ENCODE data around the gene TOPORS. TPM values are rescaled to one million over a fixed set of nuclear protein-coding genes. Genes with fewer than 3 reads are reported as not detected.
"Not testable (repeated sequence)": the region's sequence is repeated elsewhere in the genome, so short reads cannot be mapped to it uniquely, and the experiment has no call there.

TOPORS gene
- polyA plus RNA-seq, 2 donors, result 5.7 to 6.5 TPM

DNA sequence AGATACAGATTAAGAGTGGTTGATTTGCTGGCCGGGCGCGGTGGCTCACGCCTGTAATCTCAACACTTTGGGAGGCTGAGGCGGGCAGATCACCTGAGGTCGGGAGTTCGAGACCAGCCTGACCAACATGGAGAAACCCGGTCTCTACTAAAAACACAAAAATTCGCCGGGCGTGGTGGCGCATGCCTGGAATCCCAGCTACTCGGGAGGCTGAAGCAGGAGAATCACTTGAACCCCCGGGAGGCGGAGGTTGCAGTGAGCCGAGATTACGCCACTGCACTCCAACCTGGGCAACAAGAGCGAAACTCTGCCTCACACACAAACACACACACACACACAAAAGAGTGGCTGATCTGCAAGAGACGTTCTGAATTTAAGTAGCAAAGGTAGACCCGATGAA, 4.2 kb downstream of the TOPORS start:
- not testable (repeated sequence) for H3K36me3 ChIP-seq (ENCODE audit: control insufficient read depth in 2 of 2, insufficient read depth in 2 of 2, low read length in 1 of 2); H3K4me3 ChIP-seq (ENCODE audit: low read depth in 1 of 2, low read length in 2 of 2); H3K9me3 ChIP-seq (ENCODE audit: control insufficient read depth in 2 of 2, insufficient read depth in 1 of 2, low read depth in 1 of 2, low read length in 1 of 2); H3K4me1 ChIP-seq (ENCODE audit: control insufficient read depth in 2 of 2, insufficient read depth in 2 of 2, low read length in 1 of 2); H3K27me3 ChIP-seq (ENCODE audit: control insufficient read depth in 1 of 2, insufficient read depth in 2 of 2, low read length in 2 of 2); H3K27ac ChIP-seq (ENCODE audit: low read depth in 2 of 2, low read length in 1 of 2)
- 97 to 99% methylated on average over 20 of the region's 20 CpGs for WGBS, 2 donors

DNA sequence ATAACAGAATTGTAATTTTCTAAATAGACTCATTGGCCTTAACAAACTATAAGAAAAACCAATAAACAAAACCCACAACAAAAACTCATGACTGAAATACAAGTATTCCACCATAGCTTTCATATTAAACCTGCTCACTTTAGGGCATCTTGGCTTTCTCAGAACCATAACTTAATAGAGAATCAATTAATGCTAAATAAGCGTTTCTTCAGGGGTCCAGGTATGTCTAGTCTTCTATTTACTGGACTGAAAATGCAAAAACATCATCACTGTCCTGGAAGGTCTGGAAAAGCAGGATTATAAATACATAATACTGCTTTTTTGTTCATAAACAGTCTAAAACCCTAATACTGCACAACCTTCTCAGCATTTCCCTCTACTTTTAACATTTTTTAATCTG, 6.5 kb downstream of the TOPORS start:
- WGBS, 2 donors, result 89 to 95% methylated on average over 1 of the region's 1 CpG
- Histone ChIP-seq H3K4me3 (ENCODE audit: low read depth in 1 of 2, low read length in 2 of 2) (no peak overlapping the region), H3K27ac (ENCODE audit: low read depth in 2 of 2, low read length in 1 of 2) (no peak overlapping the region), H3K4me1 (ENCODE audit: control insufficient read depth in 2 of 2, insufficient read depth in 2 of 2, low read length in 1 of 2) (no peaks in the 10 kb centered on the region), H3K36me3 (ENCODE audit: control insufficient read depth in 2 of 2, insufficient read depth in 2 of 2, low read length in 1 of 2) (peaks cover 0 to 3% of the 10 kb centered on the region in 2 donors), H3K27me3 (ENCODE audit: control insufficient read depth in 1 of 2, insufficient read depth in 2 of 2, low read length in 2 of 2) (no peaks in the 10 kb centered on the region), H3K9me3 (ENCODE audit: control insufficient read depth in 2 of 2, insufficient read depth in 1 of 2, low read depth in 1 of 2, low read length in 1 of 2) (no peaks in the 10 kb centered on the region)

DNA sequence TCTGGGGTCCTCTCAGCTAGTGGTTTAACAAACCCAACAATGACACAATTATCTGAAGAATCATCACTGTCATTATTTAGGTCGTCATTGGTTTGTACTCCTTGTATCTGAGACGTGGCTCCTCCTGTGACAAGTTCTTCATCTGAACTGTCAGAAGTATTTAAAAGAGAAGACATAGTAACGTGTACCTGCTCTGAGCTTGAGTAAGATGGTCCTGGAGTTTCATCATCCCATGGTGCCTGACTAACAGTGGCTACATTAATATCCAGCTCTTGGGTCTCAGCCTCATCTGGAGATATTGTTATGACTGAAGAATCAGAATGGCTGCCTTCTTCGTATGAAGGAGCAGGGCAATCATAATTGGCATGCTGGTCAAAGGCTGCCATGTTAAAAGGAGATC, 9.3 kb downstream of the TOPORS start:
- H3K36me3 ChIP-seq (ENCODE audit: control insufficient read depth in 2 of 2, insufficient read depth in 2 of 2, low read length in 1 of 2), result peaks cover 0 to 3% of the 10 kb centered on the region in 2 donors

DNA sequence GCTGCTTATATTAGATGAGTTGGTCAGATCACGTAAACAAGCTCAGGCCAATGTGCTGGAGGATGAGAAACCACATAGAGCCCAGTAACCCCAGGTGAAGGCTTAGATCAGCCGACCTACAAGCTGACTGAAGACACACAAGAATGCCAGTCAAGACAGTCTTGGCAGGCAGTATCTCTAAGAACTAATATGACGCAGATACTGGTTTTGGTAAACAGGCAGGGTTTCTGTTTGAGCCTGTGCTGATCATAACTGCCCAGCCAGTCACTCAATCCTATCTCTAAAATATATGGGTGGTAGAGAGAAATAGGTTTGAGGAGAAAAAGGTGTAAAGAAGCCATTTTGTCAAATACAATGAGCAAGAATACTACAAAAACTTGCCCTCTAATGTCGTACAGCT, 18.6 kb downstream of the TOPORS start:
- H3K27ac ChIP-seq (ENCODE audit: low read depth in 2 of 2, low read length in 1 of 2), result no peak overlapping the region
- no peaks in the 10 kb centered on the region for H3K36me3 ChIP-seq (ENCODE audit: control insufficient read depth in 2 of 2, insufficient read depth in 2 of 2, low read length in 1 of 2)
- no peaks in the 10 kb centered on the region for H3K9me3 ChIP-seq (ENCODE audit: control insufficient read depth in 2 of 2, insufficient read depth in 1 of 2, low read depth in 1 of 2, low read length in 1 of 2)
- 95 to 96% methylated on average over 4 of the region's 4 CpGs for WGBS, 2 donors
- no peaks in the 10 kb centered on the region for H3K27me3 ChIP-seq (ENCODE audit: control insufficient read depth in 1 of 2, insufficient read depth in 2 of 2, low read length in 2 of 2)
- H3K4me1 ChIP-seq (ENCODE audit: control insufficient read depth in 2 of 2, insufficient read depth in 2 of 2, low read length in 1 of 2), result no peaks in the 10 kb centered on the region
- H3K4me3 ChIP-seq (ENCODE audit: low read depth in 1 of 2, low read length in 2 of 2), result no peak overlapping the region

More for the DNA sequence above, 9.3 kb downstream of the TOPORS start:
- Histone ChIP-seq H3K4me1 (ENCODE audit: control insufficient read depth in 2 of 2, insufficient read depth in 2 of 2, low read length in 1 of 2) (no peaks in the 10 kb centered on the region), H3K4me3 (ENCODE audit: low read depth in 1 of 2, low read length in 2 of 2) (no peak overlapping the region), H3K27ac (ENCODE audit: low read depth in 2 of 2, low read length in 1 of 2) (no peak overlapping the region), H3K9me3 (ENCODE audit: control insufficient read depth in 2 of 2, insufficient read depth in 1 of 2, low read depth in 1 of 2, low read length in 1 of 2) (no peaks in the 10 kb centered on the region), H3K27me3 (ENCODE audit: control insufficient read depth in 1 of 2, insufficient read depth in 2 of 2, low read length in 2 of 2) (no peaks in the 10 kb centered on the region)
- WGBS, 2 donors, result 92 to 95% methylated on average over 4 of the region's 4 CpGs

DNA sequence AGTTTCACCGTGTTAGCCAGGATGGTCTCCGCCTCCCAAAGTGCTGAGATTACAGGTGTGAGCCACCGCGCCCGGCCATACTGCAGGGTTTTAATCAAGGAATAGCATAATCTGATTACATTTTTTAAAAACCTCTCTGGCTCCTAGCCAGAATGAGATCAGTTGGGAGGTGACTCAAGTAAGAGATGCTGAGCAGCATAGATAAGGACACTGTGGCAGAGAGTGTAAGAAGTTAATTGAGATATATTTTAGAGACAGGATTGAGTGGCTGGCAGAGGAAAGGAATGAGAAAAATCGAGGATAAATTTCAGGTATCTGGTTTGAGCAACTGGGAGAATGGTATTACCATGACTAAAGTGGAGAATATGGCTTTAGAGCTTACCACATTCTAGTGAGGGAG, 19.1 kb downstream of the TOPORS start:
- 96 to 97% methylated on average over 6 of the region's 6 CpGs for WGBS, 2 donors
- H3K27ac ChIP-seq (ENCODE audit: low read depth in 2 of 2, low read length in 1 of 2), result no peak overlapping the region
- no peaks in the 10 kb centered on the region for H3K9me3 ChIP-seq (ENCODE audit: control insufficient read depth in 2 of 2, insufficient read depth in 1 of 2, low read depth in 1 of 2, low read length in 1 of 2)
- H3K27me3 ChIP-seq (ENCODE audit: control insufficient read depth in 1 of 2, insufficient read depth in 2 of 2, low read length in 2 of 2), result no peaks in the 10 kb centered on the region
- H3K4me1 ChIP-seq (ENCODE audit: control insufficient read depth in 2 of 2, insufficient read depth in 2 of 2, low read length in 1 of 2), result no peaks in the 10 kb centered on the region
- H3K4me3 ChIP-seq (ENCODE audit: low read depth in 1 of 2, low read length in 2 of 2), result no peak overlapping the region
- H3K36me3 ChIP-seq (ENCODE audit: control insufficient read depth in 2 of 2, insufficient read depth in 2 of 2, low read length in 1 of 2), result no peaks in the 10 kb centered on the region

DNA sequence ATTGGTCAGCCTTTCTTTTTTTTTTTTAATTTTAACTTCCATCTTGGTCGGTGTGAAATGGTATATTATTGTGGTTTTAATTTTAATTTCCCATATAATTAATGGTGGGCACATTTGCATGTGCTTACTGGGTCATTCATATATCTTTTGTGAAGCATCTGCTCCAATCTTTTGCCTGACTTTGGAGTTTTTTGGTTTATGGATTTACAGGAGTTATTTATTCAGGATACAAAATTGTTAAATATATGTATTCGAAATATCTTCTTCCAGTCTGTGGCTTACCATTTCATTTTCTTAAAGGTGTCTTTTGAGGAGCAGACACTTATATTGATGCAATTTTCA, 25.7 kb downstream of the TOPORS start:
- WGBS, 2 donors, result 10 to 15% methylated on average over 2 of the region's 2 CpGs
- Histone ChIP-seq H3K36me3 (ENCODE audit: control insufficient read depth in 2 of 2, insufficient read depth in 2 of 2, low read length in 1 of 2) (no peaks in the 10 kb centered on the region), H3K9me3 (ENCODE audit: control insufficient read depth in 2 of 2, insufficient read depth in 1 of 2, low read depth in 1 of 2, low read length in 1 of 2) (no peaks in the 10 kb centered on the region), H3K4me3 (ENCODE audit: low read depth in 1 of 2, low read length in 2 of 2) (peak overlapping the region; percentile 59 to 92), H3K27me3 (ENCODE audit: control insufficient read depth in 1 of 2, insufficient read depth in 2 of 2, low read length in 2 of 2) (no peaks in the 10 kb centered on the region), H3K4me1 (ENCODE audit: control insufficient read depth in 2 of 2, insufficient read depth in 2 of 2, low read length in 1 of 2) (peaks cover 0 to 3% of the 10 kb centered on the region in 2 donors), H3K27ac (ENCODE audit: low read depth in 2 of 2, low read length in 1 of 2) (peak overlapping the region; percentile 69 to 95)

DNA sequence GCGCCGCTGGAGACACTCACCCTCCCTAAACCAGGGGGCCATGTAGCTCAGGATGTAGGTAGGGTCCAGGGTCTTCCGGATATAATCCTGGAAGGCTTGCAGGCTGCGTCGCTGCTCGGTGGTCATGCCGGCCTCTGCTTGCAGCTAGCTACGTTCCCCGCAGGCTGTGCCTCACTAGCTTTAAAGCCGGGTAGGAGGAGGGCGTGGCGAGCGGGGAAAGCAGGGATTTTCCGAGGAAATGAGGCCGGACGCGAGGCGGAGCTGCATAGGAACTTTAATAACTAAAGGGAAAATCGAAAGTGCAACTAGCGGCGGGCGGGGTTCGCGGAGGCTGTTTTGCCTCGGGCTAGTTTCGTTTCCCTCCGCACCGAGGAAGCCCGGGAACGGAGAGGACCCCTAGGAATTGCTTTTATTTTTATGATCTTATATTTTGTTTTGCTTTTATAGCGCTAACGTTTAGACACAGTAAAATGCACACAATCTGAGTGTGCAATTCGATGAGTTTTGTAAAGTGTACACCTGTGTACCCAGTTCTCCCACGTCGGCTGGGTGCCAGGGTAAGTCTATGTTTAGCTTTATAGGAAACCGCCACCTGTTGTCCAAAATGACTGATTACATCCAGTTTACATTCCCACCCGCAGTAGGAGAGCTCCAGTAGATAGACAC, 26.2 kb downstream of the TOPORS start, which contains the start of gene RIGI:
Gene RIGI, minus strand, starts transcription at position 156 of the 666 bp plus-strand sequence. Its CDS starts 30 bp downstream, at position 126.
- Histone ChIP-seq H3K4me1 (ENCODE audit: control insufficient read depth in 2 of 2, insufficient read depth in 2 of 2, low read length in 1 of 2) (peaks cover 0 to 3% of the 10 kb centered on the region in 2 donors), H3K36me3 (ENCODE audit: control insufficient read depth in 2 of 2, insufficient read depth in 2 of 2, low read length in 1 of 2) (no peaks in the 10 kb centered on the region), H3K27me3 (ENCODE audit: control insufficient read depth in 1 of 2, insufficient read depth in 2 of 2, low read length in 2 of 2) (no peaks in the 10 kb centered on the region), H3K4me3 (ENCODE audit: low read depth in 1 of 2, low read length in 2 of 2) (peak within 1 kb of the TSS; percentile 59 to 92), H3K9me3 (ENCODE audit: control insufficient read depth in 2 of 2, insufficient read depth in 1 of 2, low read depth in 1 of 2, low read length in 1 of 2) (no peaks in the 10 kb centered on the region), H3K27ac (ENCODE audit: low read depth in 2 of 2, low read length in 1 of 2) (peak within 1 kb of the TSS; percentile 69 to 95)
- 0 to 1% methylated on average over 37 of the region's 37 CpGs for WGBS, 2 donors

DNA sequence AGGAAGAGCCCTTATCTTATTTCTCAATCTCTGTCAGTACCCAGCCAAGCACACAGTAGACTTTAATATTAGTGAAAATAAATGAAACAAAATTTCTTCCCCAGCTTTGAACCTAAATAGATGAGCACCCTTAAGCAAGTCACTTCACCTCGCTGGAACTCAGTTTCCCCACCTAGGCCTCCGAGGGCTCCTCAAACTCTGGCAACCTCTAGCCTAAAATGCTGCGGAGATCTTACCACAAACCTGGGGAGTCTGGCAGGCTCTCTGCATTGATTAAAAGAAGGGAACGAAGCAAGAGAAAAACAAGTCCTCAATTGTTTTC, 26.7 kb downstream of the TOPORS start:
- Histone ChIP-seq H3K27me3 (ENCODE audit: control insufficient read depth in 1 of 2, insufficient read depth in 2 of 2, low read length in 2 of 2) (no peaks in the 10 kb centered on the region), H3K36me3 (ENCODE audit: control insufficient read depth in 2 of 2, insufficient read depth in 2 of 2, low read length in 1 of 2) (no peaks in the 10 kb centered on the region), H3K9me3 (ENCODE audit: control insufficient read depth in 2 of 2, insufficient read depth in 1 of 2, low read depth in 1 of 2, low read length in 1 of 2) (no peaks in the 10 kb centered on the region), H3K4me3 (ENCODE audit: low read depth in 1 of 2, low read length in 2 of 2) (peak overlapping the region; percentile 59 to 92), H3K27ac (ENCODE audit: low read depth in 2 of 2, low read length in 1 of 2) (peak overlapping the region; percentile 69 to 95), H3K4me1 (ENCODE audit: control insufficient read depth in 2 of 2, insufficient read depth in 2 of 2, low read length in 1 of 2) (peaks cover 0 to 3% of the 10 kb centered on the region in 2 donors)
- WGBS, 2 donors, result 0% methylated on average over 4 of the region's 4 CpGs

DNA sequence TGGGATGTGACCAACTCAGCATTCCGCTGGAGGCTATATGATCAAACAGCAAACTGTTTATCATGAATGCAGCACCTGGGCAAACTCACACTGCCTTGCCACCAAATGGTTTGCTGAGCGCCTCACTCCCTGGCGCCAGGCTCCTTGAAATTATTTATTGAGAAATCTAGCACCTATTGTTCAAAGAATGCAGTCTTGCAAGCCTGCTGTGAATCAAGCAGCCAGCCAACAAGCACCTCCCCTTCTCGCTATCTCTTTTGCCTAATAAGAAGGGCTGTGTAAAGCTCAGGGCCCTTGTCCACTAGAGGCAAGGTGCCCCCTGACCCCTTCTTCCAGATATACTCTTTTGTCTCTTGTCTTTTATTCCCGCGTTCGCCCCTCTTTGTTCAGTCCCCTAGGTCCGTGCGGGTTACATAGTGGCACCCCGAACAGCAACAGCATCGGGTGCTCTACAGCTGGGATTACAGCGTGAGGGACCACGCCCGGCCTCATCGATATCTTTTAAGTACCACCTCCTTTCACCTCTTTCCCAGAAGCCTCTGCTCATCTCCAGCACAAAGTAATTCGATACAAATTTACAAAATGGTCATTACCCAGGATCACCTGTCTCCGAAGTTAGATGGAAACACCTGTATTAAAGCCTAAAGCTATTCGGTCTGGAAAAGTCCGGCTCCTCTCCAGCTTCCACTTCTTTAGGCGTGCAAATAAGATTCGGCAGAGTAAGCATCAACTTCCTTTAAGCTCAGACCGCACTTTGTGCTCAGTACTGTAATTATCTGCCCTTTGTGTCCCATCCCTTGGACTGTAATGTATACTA, 27.3 kb downstream of the TOPORS start:
- WGBS, 2 donors, result 16 to 25% methylated on average over 22 of the region's 22 CpGs
- peaks cover 0 to 3% of the 10 kb centered on the region in 2 donors for H3K4me1 ChIP-seq (ENCODE audit: control insufficient read depth in 2 of 2, insufficient read depth in 2 of 2, low read length in 1 of 2)
- no peaks in the 10 kb centered on the region for H3K36me3 ChIP-seq (ENCODE audit: control insufficient read depth in 2 of 2, insufficient read depth in 2 of 2, low read length in 1 of 2)
- no peaks in the 10 kb centered on the region for H3K9me3 ChIP-seq (ENCODE audit: control insufficient read depth in 2 of 2, insufficient read depth in 1 of 2, low read depth in 1 of 2, low read length in 1 of 2)
- peak overlapping the region; percentile 59 to 92 for H3K4me3 ChIP-seq (ENCODE audit: low read depth in 1 of 2, low read length in 2 of 2)
- peak overlapping the region; percentile 69 to 95 for H3K27ac ChIP-seq (ENCODE audit: low read depth in 2 of 2, low read length in 1 of 2)
- no peaks in the 10 kb centered on the region for H3K27me3 ChIP-seq (ENCODE audit: control insufficient read depth in 1 of 2, insufficient read depth in 2 of 2, low read length in 2 of 2)

DNA sequence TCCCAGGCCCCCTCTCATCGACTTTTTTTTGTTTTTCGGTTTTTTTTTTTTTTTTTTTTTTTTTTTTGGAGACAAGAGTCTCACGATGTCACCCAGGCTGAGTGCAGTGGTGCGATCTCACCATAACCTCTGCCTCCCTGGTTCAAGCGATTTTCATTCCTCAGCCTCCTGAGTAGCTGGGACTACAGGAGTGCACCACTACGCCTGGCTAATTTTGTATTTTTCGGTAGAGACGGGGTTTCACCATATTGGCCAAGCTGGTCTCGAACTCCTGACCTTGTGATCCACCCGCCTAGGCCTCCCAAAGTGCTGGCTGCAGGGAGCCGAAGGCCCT, 27.9 kb downstream of the TOPORS start:
- not testable (repeated sequence) for H3K9me3 ChIP-seq (ENCODE audit: control insufficient read depth in 2 of 2, insufficient read depth in 1 of 2, low read depth in 1 of 2, low read length in 1 of 2); H3K4me1 ChIP-seq (ENCODE audit: control insufficient read depth in 2 of 2, insufficient read depth in 2 of 2, low read length in 1 of 2); H3K36me3 ChIP-seq (ENCODE audit: control insufficient read depth in 2 of 2, insufficient read depth in 2 of 2, low read length in 1 of 2); H3K27me3 ChIP-seq (ENCODE audit: control insufficient read depth in 1 of 2, insufficient read depth in 2 of 2, low read length in 2 of 2)
- WGBS, 2 donors, result 80 to 83% methylated on average over 11 of the region's 11 CpGs
- H3K4me3 ChIP-seq (ENCODE audit: low read depth in 1 of 2, low read length in 2 of 2), result peak overlapping the region in 1 of 2 donors; percentile 92
- H3K27ac ChIP-seq (ENCODE audit: low read depth in 2 of 2, low read length in 1 of 2), result peak overlapping the region; percentile 20 to 69

Data from esophagus (tissue), 2 donors.